Stimulated activated naive CD4-positive, alpha-beta T cell (primary cell): ENCODE data around the gene VAV2.

Experiments used
- DNase-seq, 6 experiments: peaks; one replicate each; lab custom pipeline; 2025; lab: John Stamatoyannopoulos, UW

The VAV2 gene

GRCh38 chr9:133980864-133981588 lies 11.1 kb downstream of the VAV2 start:
- no peak for DNase-seq

DNA sequence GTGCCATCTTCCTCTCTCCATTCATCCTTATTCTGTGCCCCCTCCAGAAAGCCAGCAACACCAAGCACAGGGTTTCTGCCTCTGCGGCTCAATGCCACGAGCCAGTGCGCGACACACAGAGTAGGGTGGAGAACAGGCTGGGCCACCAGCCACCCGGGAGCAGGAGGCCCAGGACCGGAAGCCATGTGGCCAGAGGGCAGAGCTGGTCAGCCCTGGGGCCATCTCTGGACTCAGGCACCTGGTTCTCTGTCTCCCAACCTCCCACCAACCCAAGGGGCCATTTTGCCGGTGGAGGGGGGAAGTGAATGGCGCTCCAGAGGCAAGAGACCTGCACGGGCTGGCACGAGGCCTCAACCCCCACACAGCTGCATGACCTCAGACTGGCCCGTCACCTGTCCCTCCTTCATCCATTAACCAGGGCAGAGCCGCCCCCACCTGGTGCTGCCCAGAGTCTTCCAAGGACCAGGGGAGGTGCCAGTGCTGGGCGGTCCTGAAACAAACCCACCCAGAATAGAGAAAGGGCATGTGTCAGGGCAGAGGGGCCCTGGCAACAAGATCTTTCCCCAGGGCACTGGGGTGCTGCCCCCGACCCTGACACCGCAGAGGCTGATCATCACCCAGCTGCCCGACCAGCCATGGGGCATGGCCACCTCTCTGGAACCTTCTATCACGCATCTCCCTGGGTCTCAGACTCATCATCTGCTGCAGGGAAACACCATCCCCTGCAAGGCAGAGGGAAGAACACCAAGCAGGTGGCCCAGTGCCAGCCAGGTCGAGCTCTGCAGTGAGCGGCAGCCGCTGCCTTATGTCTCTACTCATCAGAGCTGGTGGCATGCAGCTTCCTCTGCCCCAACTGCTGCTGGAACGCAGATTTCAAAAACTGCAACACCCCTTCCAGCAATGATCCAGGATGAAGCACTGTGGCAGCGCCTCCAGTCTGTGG lies 11.9 kb downstream of the VAV2 start:
- DNase-seq = no peak

DNA sequence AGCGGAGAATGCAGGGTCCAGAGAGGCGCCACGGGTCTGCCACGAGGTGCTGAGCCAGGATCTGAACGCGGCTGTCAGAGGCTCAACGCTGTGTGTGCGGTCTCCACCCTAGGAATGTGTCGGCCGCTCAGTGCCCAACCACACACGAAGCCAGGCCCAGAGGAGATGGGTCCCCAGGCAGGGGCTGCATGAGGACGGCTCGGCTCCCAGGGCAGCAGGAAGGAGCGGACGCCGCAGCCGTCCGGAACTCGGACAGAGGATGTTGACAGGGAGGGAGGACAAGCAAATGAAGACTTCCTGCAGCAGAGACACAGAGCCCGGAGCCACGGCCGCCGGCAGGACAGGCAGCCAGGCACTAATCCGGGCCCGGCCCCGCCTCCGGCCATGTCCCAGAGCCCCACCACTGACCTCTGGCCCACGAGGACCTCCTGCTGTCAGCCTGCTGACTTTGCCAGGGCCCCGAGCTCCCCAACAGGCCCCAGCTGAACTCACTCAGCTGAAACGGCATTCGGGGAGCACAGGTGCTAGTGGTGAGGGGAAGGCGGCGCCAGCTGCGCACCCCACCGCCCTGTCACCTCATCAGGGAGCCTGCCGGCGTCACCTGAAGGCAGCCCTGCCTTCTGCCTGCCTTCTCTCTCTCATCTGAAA lies 12.7 kb downstream of the VAV2 start:
- no peak for DNase-seq

- no peak for DNase-seq
These were observed 13.2 kb downstream of the VAV2 start for GRCh38 chr9:133978899-133979272.

GRCh38 chr9:133978226-133978898 lies 13.8 kb downstream of the VAV2 start:
- DNase-seq = no peak

GRCh38 chr9:133977421-133978201 lies 14.5 kb downstream of the VAV2 start:
- no peak for DNase-seq

DNA sequence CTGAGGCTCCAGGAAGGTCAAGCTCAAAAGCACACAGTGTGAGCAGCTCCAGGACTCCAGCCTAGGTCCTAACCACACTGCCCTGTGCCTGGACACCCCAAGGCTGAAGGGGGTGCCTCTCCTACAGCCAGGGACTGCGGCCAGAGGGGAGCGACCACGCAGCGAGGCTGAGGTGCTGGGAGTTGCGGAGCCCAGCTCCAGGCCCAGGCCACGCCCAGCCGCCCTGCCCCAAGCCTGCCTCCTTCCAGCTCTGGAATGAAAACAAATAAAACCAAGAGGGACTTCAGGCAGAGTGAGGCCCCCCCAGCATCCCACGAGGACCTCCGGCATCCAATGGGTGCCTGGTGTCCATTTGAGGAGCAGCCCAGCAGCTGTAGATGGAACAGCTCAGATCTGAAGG lies 15.2 kb downstream of the VAV2 start:
- DNase-seq = no peak

DNA sequence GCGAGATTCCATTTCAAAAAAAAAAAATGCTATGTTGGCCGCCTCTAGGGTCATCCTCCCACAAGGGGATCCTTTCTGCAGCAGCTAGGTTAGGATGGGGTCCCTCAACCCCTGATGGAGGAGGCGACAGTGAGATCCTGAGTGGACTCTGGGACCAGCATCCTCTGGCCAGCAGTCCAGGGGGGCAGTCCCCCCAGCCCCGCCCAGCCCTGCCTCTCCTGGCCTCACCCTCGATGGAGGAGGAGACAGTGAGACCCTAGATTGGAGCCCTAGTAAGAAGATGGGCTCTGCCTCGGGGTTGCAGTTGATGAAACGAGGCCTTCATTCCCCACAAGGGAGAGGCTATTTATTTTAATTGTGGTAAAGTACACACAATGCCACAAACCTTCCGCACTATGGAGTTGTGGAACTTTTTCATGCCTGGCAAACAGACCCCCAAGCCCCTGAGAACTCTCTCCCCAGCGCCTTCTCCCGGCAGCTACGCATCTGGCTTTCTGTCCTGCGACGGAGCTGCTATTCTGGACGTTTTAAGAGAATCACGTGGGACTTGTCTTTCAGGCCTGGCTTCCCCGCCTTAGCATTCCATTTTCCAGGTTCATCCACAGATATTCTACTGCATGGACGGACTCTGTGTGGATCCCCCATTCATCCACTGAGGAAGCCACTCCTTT lies 15.8 kb downstream of the VAV2 start:
- no peak for DNase-seq

DNA sequence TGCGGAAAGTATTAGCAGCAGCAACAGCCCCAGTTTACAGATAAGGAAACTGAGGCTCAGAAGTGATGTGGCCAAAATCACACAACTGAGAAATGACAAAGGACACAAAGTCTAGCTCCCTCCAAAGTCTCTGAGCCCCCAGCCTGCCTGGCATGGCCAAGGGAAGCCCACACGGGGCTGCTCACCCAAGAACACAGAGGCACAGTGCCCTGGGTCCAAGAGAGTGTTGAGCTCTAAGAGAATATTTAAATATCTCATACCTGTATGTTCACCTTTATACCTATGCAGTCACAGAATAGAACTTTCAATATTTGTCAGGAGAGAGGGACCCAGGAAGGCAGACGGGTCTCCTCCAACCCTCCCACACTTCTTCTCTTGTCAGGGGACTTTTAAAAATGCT lies 16.6 kb downstream of the VAV2 start:
- DNase-seq = no peak

GRCh38 chr9:133974631-133975341 lies 17.3 kb downstream of the VAV2 start:
- DNase-seq = no peak

- DNase-seq = no peak
These were observed 18.1 kb downstream of the VAV2 start for GRCh38 chr9:133973791-133974630.

GRCh38 chr9:133973111-133973790 lies 18.9 kb downstream of the VAV2 start:
- no peak for DNase-seq

DNA sequence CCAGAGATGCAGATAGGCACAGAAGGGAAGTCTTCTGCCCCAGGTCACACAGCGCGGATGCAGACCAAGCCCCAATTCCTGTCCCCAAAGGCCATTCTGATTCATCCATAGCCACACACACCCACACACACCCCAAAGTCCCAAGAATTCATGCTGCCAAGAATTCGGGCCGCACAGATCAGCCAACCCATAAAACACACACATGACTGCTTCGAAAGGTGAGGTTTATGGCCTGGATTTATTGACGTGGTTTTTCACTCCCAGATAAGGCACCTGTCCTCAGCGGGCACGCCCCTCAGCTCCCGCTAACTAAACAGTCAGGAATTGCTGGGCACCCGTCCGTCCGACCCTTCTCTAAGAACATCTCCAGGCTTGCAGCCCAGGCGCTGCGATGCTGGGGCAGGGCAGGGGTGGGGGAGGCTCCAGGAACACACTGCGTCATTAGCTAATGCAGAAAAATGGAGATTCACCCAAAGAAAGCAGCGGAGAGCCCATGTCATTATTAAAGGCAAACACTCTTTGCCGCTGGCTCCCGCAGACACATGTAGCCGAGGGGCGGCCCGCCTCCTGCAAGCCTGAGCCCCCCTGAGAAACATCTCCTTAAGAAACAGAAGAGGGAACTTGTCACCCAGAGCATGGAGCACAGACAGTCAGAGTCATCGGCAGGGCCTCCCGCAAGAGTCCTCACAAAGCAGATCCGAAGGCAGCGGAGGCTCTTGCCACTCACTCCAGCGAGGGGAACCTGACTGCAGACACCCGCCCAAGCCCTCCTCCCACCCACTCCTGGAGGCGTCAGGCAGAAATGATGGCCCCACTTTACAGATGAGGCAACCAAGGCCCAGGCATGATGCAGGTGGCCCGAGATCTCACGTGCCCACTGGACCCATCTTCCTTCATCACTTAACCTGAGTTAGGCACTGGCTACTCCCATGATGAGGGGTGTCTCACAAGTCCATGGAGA lies 19.9 kb downstream of the VAV2 start:
- DNase-seq = no peak

DNA sequence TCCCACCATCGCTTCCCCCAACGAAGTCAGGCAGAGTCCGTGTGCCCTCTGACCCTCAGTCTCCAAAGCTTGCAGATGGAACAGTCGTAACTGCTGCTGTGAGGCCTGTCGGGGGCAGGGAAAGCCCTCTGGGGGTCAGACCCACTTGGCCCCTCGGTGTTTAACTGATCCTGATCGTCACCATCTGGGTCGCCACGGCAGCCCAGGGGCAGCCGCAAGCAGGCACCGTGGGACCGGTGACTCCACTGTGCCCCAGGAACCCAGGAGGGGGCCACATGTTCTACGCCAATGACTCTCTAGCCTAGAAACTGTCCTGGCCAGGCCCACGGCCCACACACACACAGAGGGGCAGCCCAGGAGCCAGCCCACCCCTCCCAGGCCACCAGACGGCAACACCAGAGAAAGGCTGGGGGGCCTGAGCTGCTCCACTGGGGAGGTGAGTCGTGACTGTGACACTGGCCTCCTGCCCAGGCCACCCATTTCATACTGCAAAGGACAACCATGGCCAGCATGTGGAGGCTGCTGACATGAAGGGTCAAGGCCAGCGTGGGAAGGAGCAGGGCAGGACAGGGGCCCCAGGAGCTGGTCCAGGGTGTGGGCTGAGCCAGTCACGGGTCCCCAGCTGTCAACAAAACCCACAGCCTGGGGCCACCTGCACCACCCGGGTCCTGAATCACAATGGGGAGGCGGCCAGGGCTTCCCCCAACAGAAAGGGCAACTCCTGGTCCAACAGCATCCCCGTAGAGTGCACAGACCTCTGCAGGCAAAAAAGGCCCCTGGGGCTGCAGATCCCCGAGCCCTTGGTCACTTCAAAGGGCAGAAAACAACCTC lies 20.8 kb downstream of the VAV2 start:
- no peak for DNase-seq

GRCh38 chr9:133970581-133971058 lies 21.5 kb downstream of the VAV2 start:
- no peak for DNase-seq
